HG03097 (cell line): ENCODE measurements around the gene PLA2G15.
A peak's percentile ranks its signal among the peaks of the same experiment; 100 is the strongest.

ENCODE experiments used
- ATAC-seq: cut with Tn5 transposase; IDR thresholded peaks from one replicate; pipeline ENCODE4 v1.9.1; 2021; ENCODE audit not compliant: unreplicated experiment, low FRiP score

The PLA2G15 gene

GRCh38 chr16:68244903-68245853 lies at the start of gene PLA2G15:
PLA2G15 (plus strand) TSS chr16:68245373; CDS start chr16:68245427, 54 bp downstream.
- ATAC-seq = peak; percentile 83

GRCh38 chr16:68197250-68197649 lies 47.9 kb upstream of the PLA2G15 start:
- ATAC-seq = no peak

- ATAC-seq = no peak
These were observed 44.9 kb upstream of the PLA2G15 start for GRCh38 chr16:68200088-68200783.

- ATAC-seq = no peak
These were observed 43.1 kb upstream of the PLA2G15 start for GRCh38 chr16:68202091-68202519.

- ATAC-seq = no peak
These were observed 38.9 kb upstream of the PLA2G15 start for GRCh38 chr16:68206245-68206644.

GRCh38 chr16:68214726-68215125 lies 30.4 kb upstream of the PLA2G15 start:
- ATAC-seq = no peak

- no peak for ATAC-seq
These were observed 29.9 kb upstream of the PLA2G15 start for GRCh38 chr16:68215302-68215701.

GRCh38 chr16:68216240-68216639 lies 28.9 kb upstream of the PLA2G15 start:
- no peak for ATAC-seq

- no peak for ATAC-seq
These were observed 27.7 kb upstream of the PLA2G15 start for GRCh38 chr16:68217506-68217905.

- ATAC-seq = no peak
These were observed 25.3 kb upstream of the PLA2G15 start for GRCh38 chr16:68219725-68220351.

- ATAC-seq = no peak
These were observed 22.1 kb upstream of the PLA2G15 start for GRCh38 chr16:68223072-68223471.

GRCh38 chr16:68226116-68226515 lies 19.1 kb upstream of the PLA2G15 start:
- ATAC-seq = no peak

- ATAC-seq = no peak
These were observed 17.9 kb upstream of the PLA2G15 start for GRCh38 chr16:68227183-68227793.

GRCh38 chr16:68227850-68228553 lies 17.2 kb upstream of the PLA2G15 start:
- no peak for ATAC-seq

- ATAC-seq = no peak
These were observed 16.5 kb upstream of the PLA2G15 start for GRCh38 chr16:68228652-68229051.

- no peak for ATAC-seq
These were observed 15.6 kb upstream of the PLA2G15 start for GRCh38 chr16:68229431-68230175.

GRCh38 chr16:68230176-68230571 lies 15.0 kb upstream of the PLA2G15 start:
- ATAC-seq = no peak

GRCh38 chr16:68230956-68231355 lies 14.2 kb upstream of the PLA2G15 start:
- ATAC-seq = no peak

- ATAC-seq = no peak
These were observed 13.6 kb upstream of the PLA2G15 start for GRCh38 chr16:68231384-68232136.
